SK-N-SH treated with all-trans-retinoic acid at 6 μM for 48 hours (cell line): Measurements from ENCODE around the gene DEDD.

Experiments used
- ATAC-seq: fragments of 200-7000 bp; cut with Tn5 transposase; 3 replicates; pipeline ENCODE4 v1.9.1; 2020; ENCODE audit warnings: mild to moderate bottlenecking, moderate library complexity
- ARNTL ChIP-seq: fragments of 450-650 bp; formaldehyde crosslinking; IDR thresholded peaks from 2 replicates; pipeline ENCODE4 v1.5.0; 2020; ENCODE audit warnings: low read depth, mild to moderate bottlenecking, moderate library complexity, borderline replicate concordance
- BACH2 ChIP-seq: fragments of 250-450 bp; sonication (Bioruptor Pico); IDR thresholded peaks from 2 replicates; pipeline ENCODE4 v1.9.0; 2021; ENCODE audit warnings: mild to moderate bottlenecking, borderline replicate concordance
- CREB5 ChIP-seq: fragments of 250-450 bp; sonication (Bioruptor Pico); IDR thresholded peaks from 2 replicates; pipeline ENCODE4 v1.5.1; 2020; ENCODE audit warnings: low read depth, mild to moderate bottlenecking, moderate library complexity
- CSDC2 ChIP-seq: fragments of 250-450 bp; sonication (Bioruptor Pico); IDR thresholded peaks from 2 replicates; pipeline ENCODE4 v1.5.0; 2020; ENCODE audit warnings: mild to moderate bottlenecking, moderate library complexity
- ESRRG ChIP-seq: fragments of 250-450 bp; sonication (Bioruptor Pico); IDR thresholded peaks from 2 replicates; pipeline ENCODE4 v1.6.1; 2021; ENCODE audit warnings: mild to moderate bottlenecking
- GLIS3 ChIP-seq: fragments of 250-450 bp; sonication (Bioruptor Pico); IDR thresholded peaks from 2 replicates; pipeline ENCODE4 v1.5.0; 2020; ENCODE audit warnings: mild to moderate bottlenecking, moderate library complexity
- ISL1 ChIP-seq: fragments of 250-450 bp; sonication (Bioruptor Pico); IDR thresholded peaks from 2 replicates; pipeline ENCODE4 v2.1.2; 2022; ENCODE audit warnings: mild to moderate bottlenecking, moderate library complexity
- OSR1 ChIP-seq: fragments of 250-450 bp; sonication (Bioruptor Pico); IDR thresholded peaks from 2 replicates; pipeline ENCODE4 v1.8.0; 2022; ENCODE audit warnings: moderate library complexity, mild to moderate bottlenecking, inconsistent platforms
- PPARA ChIP-seq: fragments of 250-450 bp; sonication (Bioruptor Pico); IDR thresholded peaks from 2 replicates; pipeline ENCODE4 v1.5.0; 2020; ENCODE audit warnings: mild to moderate bottlenecking, borderline replicate concordance
- RARB ChIP-seq: fragments of 250-450 bp; sonication (Bioruptor Pico); IDR thresholded peaks from 2 replicates; pipeline ENCODE4 v1.8.0; 2021; ENCODE audit warnings: mild to moderate bottlenecking, moderate library complexity
- SNAI2 ChIP-seq: fragments of 250-450 bp; sonication (Bioruptor Pico); IDR thresholded peaks from 2 replicates; pipeline ENCODE4 v1.5.0; 2020; ENCODE audit warnings: mild to moderate bottlenecking, moderate library complexity
- TCF4 ChIP-seq: fragments of 250-450 bp; sonication (Bioruptor Pico); IDR thresholded peaks from 2 replicates; pipeline ENCODE4 v1.8.0; 2021; ENCODE audit warnings: mild to moderate bottlenecking, moderate library complexity, borderline replicate concordance
- TOX ChIP-seq: fragments of 250-450 bp; sonication (Bioruptor Pico); IDR thresholded peaks from 2 replicates; pipeline ENCODE4 v1.8.0; 2021; ENCODE audit warnings: mild to moderate bottlenecking, moderate library complexity, borderline replicate concordance
- TSHZ2 ChIP-seq: fragments of 250-450 bp; sonication (Bioruptor Pico); IDR thresholded peaks from 2 replicates; pipeline ENCODE4 v1.5.0; 2020; ENCODE audit warnings: mild to moderate bottlenecking, moderate library complexity
- ZC3H10 ChIP-seq: fragments of 250-450 bp; sonication (Bioruptor Pico); IDR thresholded peaks from 2 replicates; pipeline ENCODE4 v1.5.1; 2021; ENCODE audit warnings: mild to moderate bottlenecking, moderate library complexity
- ZFP3 ChIP-seq: fragments of 250-450 bp; sonication (Bioruptor Pico); IDR thresholded peaks from 2 replicates; pipeline ENCODE4 v1.5.0; 2020; ENCODE audit warnings: mild to moderate bottlenecking, moderate library complexity
- ZFP30 ChIP-seq: fragments of 450-650 bp; formaldehyde crosslinking; IDR thresholded peaks from 2 replicates; pipeline ENCODE4 v1.5.0; 2022; ENCODE audit warnings: mild to moderate bottlenecking, moderate library complexity
- ZNF565 ChIP-seq: fragments of 450-650 bp; formaldehyde crosslinking; conservative IDR thresholded peaks from 2 replicates; pipeline ENCODE4 v1.5.0; 2020; ENCODE audit warnings: low read depth, mild to moderate bottlenecking, moderate library complexity
- ZNF70 ChIP-seq: fragments of 450-650 bp; formaldehyde crosslinking; IDR thresholded peaks from 2 replicates; pipeline ENCODE4 v1.5.0; 2020; ENCODE audit warnings: mild to moderate bottlenecking, moderate library complexity
- ZNF8 ChIP-seq: fragments of 450-650 bp; formaldehyde crosslinking; IDR thresholded peaks from 2 replicates; pipeline ENCODE4 v1.5.0; 2020; ENCODE audit warnings: mild to moderate bottlenecking, moderate library complexity
- TF ChIP-seq, protein P1 (sequence below): fragments of 250-450 bp; sonication (Bioruptor Pico); IDR thresholded peaks from 2 replicates; pipeline ENCODE4 v1.8.0; 2021; ENCODE audit warnings: low read depth, mild to moderate bottlenecking, moderate library complexity, borderline replicate concordance
- TF ChIP-seq, protein P2 (sequence below): fragments of 250-450 bp; sonication (Bioruptor Pico); IDR thresholded peaks from 2 replicates; pipeline ENCODE4 v1.5.1; 2021; ENCODE audit warnings: mild to moderate bottlenecking, moderate library complexity

The DEDD gene

DNA sequence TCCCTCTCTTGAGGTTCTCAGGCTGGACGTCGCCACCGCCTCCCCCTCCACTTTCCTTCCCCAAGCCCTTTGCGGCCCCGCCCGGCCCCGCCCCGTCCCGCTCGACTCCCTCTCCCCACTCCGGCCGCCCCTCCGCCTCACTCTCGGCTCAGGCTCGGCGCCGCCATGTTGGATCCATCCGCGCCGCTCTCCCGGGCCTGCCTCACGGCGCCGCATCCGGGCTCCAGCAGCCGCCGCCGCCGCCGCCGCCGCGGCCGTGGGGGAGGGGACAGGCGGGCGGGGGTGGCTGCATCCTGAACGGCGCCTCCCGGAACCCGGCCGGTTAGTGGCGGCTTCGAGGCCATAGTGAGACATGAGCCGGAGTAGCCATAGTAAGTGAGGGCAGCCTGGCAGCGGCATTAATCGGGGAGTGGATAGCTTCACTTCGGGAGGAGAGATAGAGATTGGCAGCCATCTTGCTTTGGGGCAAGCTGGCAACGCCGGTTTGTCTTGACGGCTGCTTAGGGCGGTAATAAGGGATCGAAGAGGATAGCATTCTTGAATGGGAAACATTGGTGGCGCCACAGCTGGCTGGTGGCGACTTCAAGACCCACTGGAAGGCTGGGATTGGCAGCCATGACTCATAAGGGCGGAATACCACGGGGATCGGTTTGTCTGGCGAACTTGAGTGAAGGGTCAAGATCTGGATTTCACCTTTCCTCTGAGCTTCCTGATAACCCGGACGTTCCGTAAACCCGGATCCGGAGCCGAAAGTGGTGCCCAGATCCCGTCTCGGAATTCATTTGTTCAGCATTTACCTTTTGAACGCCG, at the start of gene DEDD:
DEDD (minus strand) TSS at position 258 of the 810 bp plus-strand sequence. CDS start 8,205 bp downstream, outside the sequence.
- ATAC-seq, result peak; percentile 95
- TF ChIP-seq RARB (no peak), TOX (0 out of 2 replicates have a peak, but pooled peaks have one; percentile 6), TSHZ2 (CRISPR knock-in tag) (peak; percentile 69), ZFP3 (CRISPR knock-in tag) (no peak), CSDC2 (CRISPR knock-in tag) (peak; percentile 69; the same call in 1 of the 2 replicates)
- TF ChIP-seq, protein P1, sequence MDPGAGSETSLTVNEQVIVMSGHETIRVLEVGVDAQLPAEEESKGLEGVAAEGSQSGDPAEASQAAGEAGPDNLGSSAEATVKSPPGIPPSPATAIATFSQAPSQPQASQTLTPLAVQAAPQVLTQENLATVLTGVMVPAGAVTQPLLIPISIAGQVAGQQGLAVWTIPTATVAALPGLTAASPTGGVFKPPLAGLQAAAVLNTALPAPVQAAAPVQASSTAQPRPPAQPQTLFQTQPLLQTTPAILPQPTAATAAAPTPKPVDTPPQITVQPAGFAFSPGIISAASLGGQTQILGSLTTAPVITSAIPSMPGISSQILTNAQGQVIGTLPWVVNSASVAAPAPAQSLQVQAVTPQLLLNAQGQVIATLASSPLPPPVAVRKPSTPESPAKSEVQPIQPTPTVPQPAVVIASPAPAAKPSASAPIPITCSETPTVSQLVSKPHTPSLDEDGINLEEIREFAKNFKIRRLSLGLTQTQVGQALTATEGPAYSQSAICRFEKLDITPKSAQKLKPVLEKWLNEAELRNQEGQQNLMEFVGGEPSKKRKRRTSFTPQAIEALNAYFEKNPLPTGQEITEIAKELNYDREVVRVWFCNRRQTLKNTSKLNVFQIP, result peak; percentile 24; the same call in 1 of the 2 replicates

DNA sequence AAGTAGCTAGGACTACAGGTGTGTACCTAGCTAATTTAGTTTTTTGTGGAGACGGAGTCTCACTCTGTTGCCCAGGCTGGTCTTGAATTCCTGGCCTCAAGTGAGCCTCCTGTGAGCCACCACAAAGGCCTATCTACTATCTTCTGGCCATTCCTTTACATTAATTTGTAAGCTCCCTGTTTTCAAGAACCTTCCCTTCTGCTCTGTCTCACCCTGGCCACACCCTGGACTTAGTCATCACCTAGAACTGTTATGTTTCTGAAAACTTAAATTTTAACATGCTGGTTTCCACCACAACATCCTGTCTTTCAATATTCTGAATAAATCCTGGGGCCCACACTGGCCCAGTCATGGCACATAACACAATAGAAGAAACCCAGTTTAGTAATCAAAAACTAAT, 49.7 kb upstream of the DEDD start:
- TF ChIP-seq ISL1 (CRISPR knock-in tag), result no peak
- ATAC-seq, result no peak

GRCh38 chr1:161180639-161181038, 48.2 kb upstream of the DEDD start:
- no peak for TF ChIP-seq ZNF70 (CRISPR knock-in tag)
- TF ChIP-seq, protein P2, sequence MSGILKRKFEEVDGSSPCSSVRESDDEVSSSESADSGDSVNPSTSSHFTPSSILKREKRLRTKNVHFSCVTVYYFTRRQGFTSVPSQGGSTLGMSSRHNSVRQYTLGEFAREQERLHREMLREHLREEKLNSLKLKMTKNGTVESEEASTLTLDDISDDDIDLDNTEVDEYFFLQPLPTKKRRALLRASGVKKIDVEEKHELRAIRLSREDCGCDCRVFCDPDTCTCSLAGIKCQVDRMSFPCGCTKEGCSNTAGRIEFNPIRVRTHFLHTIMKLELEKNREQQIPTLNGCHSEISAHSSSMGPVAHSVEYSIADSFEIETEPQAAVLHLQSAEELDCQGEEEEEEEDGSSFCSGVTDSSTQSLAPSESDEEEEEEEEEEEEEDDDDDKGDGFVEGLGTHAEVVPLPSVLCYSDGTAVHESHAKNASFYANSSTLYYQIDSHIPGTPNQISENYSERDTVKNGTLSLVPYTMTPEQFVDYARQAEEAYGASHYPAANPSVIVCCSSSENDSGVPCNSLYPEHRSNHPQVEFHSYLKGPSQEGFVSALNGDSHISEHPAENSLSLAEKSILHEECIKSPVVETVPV, result no peak
- TF ChIP-seq ZNF565 (CRISPR knock-in tag), result no peak
- no peak for TF ChIP-seq ISL1 (CRISPR knock-in tag)
- TF ChIP-seq ESRRG, result no peak
- no peak for TF ChIP-seq BACH2 (CRISPR knock-in tag)
- no peak for TF ChIP-seq ZFP30 (CRISPR knock-in tag)
- TF ChIP-seq OSR1 (CRISPR knock-in tag), result no peak
- TF ChIP-seq ARNTL (CRISPR knock-in tag), result no peak
- no peak for TF ChIP-seq ZC3H10 (CRISPR knock-in tag)
- no peak for TF ChIP-seq TCF4 (CRISPR knock-in tag)
- TF ChIP-seq CREB5 (CRISPR knock-in tag), result no peak
- TF ChIP-seq ZNF8 (CRISPR knock-in tag), result no peak
- TF ChIP-seq SNAI2 (CRISPR knock-in tag), result no peak
- TF ChIP-seq PPARA, result no peak
- TF ChIP-seq GLIS3 (CRISPR knock-in tag), result no peak
- no peak for TF ChIP-seq TOX
- no peak for ATAC-seq

DNA sequence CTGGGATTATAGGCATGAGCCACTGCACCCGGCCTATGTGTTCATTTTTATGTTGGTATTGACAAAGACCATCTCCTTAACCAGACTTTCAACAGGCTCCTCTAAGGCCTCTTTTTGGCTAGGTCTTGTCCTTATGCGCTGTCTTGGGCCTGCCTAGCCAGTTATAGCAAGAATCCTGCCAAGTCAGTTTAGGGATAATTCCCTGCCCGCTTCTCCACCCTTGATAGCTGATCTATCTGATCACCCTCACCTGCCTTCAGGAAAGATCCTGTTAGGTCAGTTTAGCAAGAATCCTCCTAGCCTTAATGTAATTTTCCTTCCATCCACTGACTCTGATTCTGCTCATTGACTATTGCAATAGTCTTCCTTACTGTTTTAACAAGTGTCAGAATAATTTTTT, 47.2 kb upstream of the DEDD start:
- no peak for ATAC-seq
- TF ChIP-seq ZFP3 (CRISPR knock-in tag) (no peak), RARB (no peak)
- TF ChIP-seq, protein P2, result no peak
